Nephron progenitor cell (in vitro differentiated cells): ENCODE data around the gene PDHX.
A peak's percentile ranks its signal among the peaks of the same experiment; 100 is the strongest.

ENCODE experiments used
- DNase-seq: peaks from one replicate; pipeline ENCODE4 v3.0.0; 2021
- H3K27ac Mint-ChIP-seq: 2 replicates; pipeline ENCODE4 v1.8.0; 2021; ENCODE audit warnings: mild to moderate bottlenecking, moderate library complexity, mixed read lengths
- H3K27me3 Mint-ChIP-seq: 2 replicates; pipeline ENCODE4 v1.8.0; 2021; ENCODE audit warnings: mild to moderate bottlenecking, low read depth, mixed read lengths; ENCODE audit not compliant: poor library complexity
- H3K36me3 Mint-ChIP-seq: 2 replicates; pipeline ENCODE4 v1.8.0; 2021; ENCODE audit warnings: low read depth, mixed read lengths
- H3K4me1 Mint-ChIP-seq: 2 replicates; pipeline ENCODE4 v1.8.0; 2021; ENCODE audit warnings: mixed read lengths
- H3K4me3 Mint-ChIP-seq: 2 replicates; pipeline ENCODE4 v1.8.0; 2021; ENCODE audit warnings: mild to moderate bottlenecking, moderate library complexity, mixed read lengths
- H3K9me3 Mint-ChIP-seq: 2 replicates; pipeline ENCODE4 v1.8.0; 2021; ENCODE audit warnings: mild to moderate bottlenecking, moderate library complexity, mixed read lengths
- CTCF ChIP-seq: fragments of 200-600 bp; sonication (generic); IDR thresholded peaks from 2 replicates; pipeline ENCODE4 v1.5.0; 2021; ENCODE audit warnings: antibody characterized with exemption

Gene PDHX

GRCh38 chr11:34957206-34957605, 40.8 kb downstream of the PDHX start:
- H3K4me3 Mint-ChIP-seq = no peak overlapping the region
- TF ChIP-seq CTCF = no peak
- H3K27ac Mint-ChIP-seq = peak overlapping the region; percentile 22
- no peaks in the 10 kb centered on the region for H3K4me1 Mint-ChIP-seq
- peaks cover 45% of the 10 kb centered on the region for H3K36me3 Mint-ChIP-seq
- H3K27me3 Mint-ChIP-seq = no peaks in the 10 kb centered on the region
- H3K9me3 Mint-ChIP-seq = no peaks in the 10 kb centered on the region
- no peak for DNase-seq

- H3K4me1 Mint-ChIP-seq = no peaks in the 10 kb centered on the region
- no peak overlapping the region for H3K4me3 Mint-ChIP-seq
- peaks cover 44% of the 10 kb centered on the region for H3K36me3 Mint-ChIP-seq
- H3K9me3 Mint-ChIP-seq = no peaks in the 10 kb centered on the region
- DNase-seq = no peak
- H3K27ac Mint-ChIP-seq = no peak overlapping the region
- no peak for TF ChIP-seq CTCF
- no peaks in the 10 kb centered on the region for H3K27me3 Mint-ChIP-seq
Measured at GRCh38 chr11:34957606-34958005, 41.2 kb downstream of the PDHX start.

- peaks cover 32% of the 10 kb centered on the region for H3K36me3 Mint-ChIP-seq
- no peaks in the 10 kb centered on the region for H3K27me3 Mint-ChIP-seq
- TF ChIP-seq CTCF = no peak
- H3K27ac Mint-ChIP-seq = peak overlapping the region; percentile 21
- no peaks in the 10 kb centered on the region for H3K9me3 Mint-ChIP-seq
- no peaks in the 10 kb centered on the region for H3K4me1 Mint-ChIP-seq
- no peak for DNase-seq
- H3K4me3 Mint-ChIP-seq = no peak overlapping the region
Measured at GRCh38 chr11:34959770-34960169, 43.4 kb downstream of the PDHX start.

- Mint-ChIP-seq H3K4me1 (no peaks in the 10 kb centered on the region), H3K36me3 (peaks cover 34% of the 10 kb centered on the region), H3K27ac (no peak overlapping the region), H3K4me3 (no peak overlapping the region), H3K9me3 (no peaks in the 10 kb centered on the region), H3K27me3 (no peaks in the 10 kb centered on the region)
- no peak for TF ChIP-seq CTCF
- no peak for DNase-seq
Measured at GRCh38 chr11:34960277-34960676, 43.9 kb downstream of the PDHX start.

GRCh38 chr11:34962034-34962433, 45.6 kb downstream of the PDHX start:
- Mint-ChIP-seq H3K36me3 (peaks cover 44% of the 10 kb centered on the region), H3K9me3 (no peaks in the 10 kb centered on the region), H3K4me1 (no peaks in the 10 kb centered on the region), H3K4me3 (no peak overlapping the region), H3K27ac (no peak overlapping the region), H3K27me3 (no peaks in the 10 kb centered on the region)
- TF ChIP-seq CTCF = no peak
- no peak for DNase-seq

- DNase-seq = no peak
- peaks cover 44% of the 10 kb centered on the region for H3K36me3 Mint-ChIP-seq
- no peak overlapping the region for H3K4me3 Mint-ChIP-seq
- no peaks in the 10 kb centered on the region for H3K4me1 Mint-ChIP-seq
- H3K27me3 Mint-ChIP-seq = no peaks in the 10 kb centered on the region
- no peak for TF ChIP-seq CTCF
- no peaks in the 10 kb centered on the region for H3K9me3 Mint-ChIP-seq
- no peak overlapping the region for H3K27ac Mint-ChIP-seq
Measured at GRCh38 chr11:34963351-34963750, 46.9 kb downstream of the PDHX start.
